ENCODE data around the gene RPA3. TPM values are rescaled to one million over a fixed set of nuclear protein-coding genes. Genes with fewer than 3 reads are reported as not detected.

Gene RPA3
- total RNA-seq, 1 experiment from 2014 or later: 87.5 TPM

GRCh38 chr7:7757576-7757975, 39.2 kb upstream of the RPA3 start:
- H3K4me1 ChIP-seq (ENCODE audit: control insufficient read depth in 1 of 2, insufficient read depth in 2 of 2, low read length in 2 of 2): no peaks in the 10 kb centered on the region
- no peak for DNase-seq (ENCODE audit: low read depth, low spot score)
- ChIA-PET RAD21 (ENCODE audit: low non-redundant PET in 1 of 2, low total read pairs in 2 of 2, uncharacterized antibody in 2 of 2, unreplicated experiment in 2 of 2) (no interaction called here), POLR2A (no interaction called here), CTCF (interaction anchor here (1.8 kb wide), 1 partner anchor 76 kb away, joined by 6 read pairs; no protein-coding TSS in a partner anchor)
- TF ChIP-seq RAD21 (IDR thresholded peaks at IDR 0.05; ENCODE audit: low read depth): no peak
- no peak for TF ChIP-seq SIN3A (IDR thresholded peaks at IDR 0.05; ENCODE audit: low read depth)
- TF ChIP-seq YY1 (IDR thresholded peaks at IDR 0.05; ENCODE audit: extremely low read depth, insufficient replicate concordance, low read depth, low read length): no peak
- no peak for TF ChIP-seq REST (IDR thresholded peaks at IDR 0.05; ENCODE audit: low read depth)
- no peak for TF ChIP-seq POLR2A (IDR thresholded peaks at IDR 0.05; ENCODE audit: borderline replicate concordance, extremely low read depth, insufficient read depth, insufficient read length)
- no peak for TF ChIP-seq CBX3 (IDR thresholded peaks at IDR 0.05; ENCODE audit: low read depth)
- TF ChIP-seq EGR1 (IDR thresholded peaks at IDR 0.05; ENCODE audit: low read depth): no peak
- TF ChIP-seq ZBTB33 (IDR thresholded peaks at IDR 0.05; ENCODE audit: extremely low read depth, insufficient replicate concordance, low read length): no peak
- BruUV-seq (replicated peaks): no TSS peak
- H4K20me1 ChIP-seq (ENCODE audit: insufficient read depth): no peaks in the 10 kb centered on the region
- H3K9me3 ChIP-seq (ENCODE audit: control insufficient read depth in 1 of 2, insufficient read depth in 1 of 2, low read depth in 1 of 2, low read length in 2 of 2): no peaks in the 10 kb centered on the region
- H3K4me3 ChIP-seq (replicated peaks in 1 of 2; ENCODE audit: low read depth in 1 of 2, low read length in 2 of 2): no peak overlapping the region
- H3K27ac ChIP-seq (ENCODE audit: low read depth, low read length): no peak overlapping the region
- no peak for ATAC-seq
- no peaks in the 10 kb centered on the region for H3K9me2 ChIP-seq (ENCODE audit: insufficient read depth)
- H3K9ac ChIP-seq (ENCODE audit: low read length): no peak overlapping the region
- no peaks in the 10 kb centered on the region for H3K36me3 ChIP-seq (ENCODE audit: control insufficient read depth in 1 of 2, insufficient read depth in 2 of 2, low read length in 2 of 2)
- H2AFZ ChIP-seq (ENCODE audit: low read depth, low read length, poor library complexity, severe bottlenecking): no peak overlapping the region
- intact Hi-C loops (cut with micrococcal nuclease): no loop called here
- H3K27me3 ChIP-seq (ENCODE audit: insufficient read depth, low read length): no peaks in the 10 kb centered on the region
- no peaks in the 10 kb centered on the region for H3K79me2 ChIP-seq (ENCODE audit: insufficient read depth, low read length)
- no peak overlapping the region for H3K4me2 ChIP-seq (ENCODE audit: low read length)

Measured in HCT116 (cell line).